GM15510 (cell line): ENCODE data around the gene NOS1AP.

ENCODE experiments used
- POLR2A ChIP-seq: IDR thresholded peaks from 3 replicates; pipeline ENCODE4 v1.6.1; 2011; ENCODE audit warnings: borderline replicate concordance; ENCODE audit not compliant: insufficient read length; ENCODE audit errors: extremely low read depth

NOS1AP gene

DNA sequence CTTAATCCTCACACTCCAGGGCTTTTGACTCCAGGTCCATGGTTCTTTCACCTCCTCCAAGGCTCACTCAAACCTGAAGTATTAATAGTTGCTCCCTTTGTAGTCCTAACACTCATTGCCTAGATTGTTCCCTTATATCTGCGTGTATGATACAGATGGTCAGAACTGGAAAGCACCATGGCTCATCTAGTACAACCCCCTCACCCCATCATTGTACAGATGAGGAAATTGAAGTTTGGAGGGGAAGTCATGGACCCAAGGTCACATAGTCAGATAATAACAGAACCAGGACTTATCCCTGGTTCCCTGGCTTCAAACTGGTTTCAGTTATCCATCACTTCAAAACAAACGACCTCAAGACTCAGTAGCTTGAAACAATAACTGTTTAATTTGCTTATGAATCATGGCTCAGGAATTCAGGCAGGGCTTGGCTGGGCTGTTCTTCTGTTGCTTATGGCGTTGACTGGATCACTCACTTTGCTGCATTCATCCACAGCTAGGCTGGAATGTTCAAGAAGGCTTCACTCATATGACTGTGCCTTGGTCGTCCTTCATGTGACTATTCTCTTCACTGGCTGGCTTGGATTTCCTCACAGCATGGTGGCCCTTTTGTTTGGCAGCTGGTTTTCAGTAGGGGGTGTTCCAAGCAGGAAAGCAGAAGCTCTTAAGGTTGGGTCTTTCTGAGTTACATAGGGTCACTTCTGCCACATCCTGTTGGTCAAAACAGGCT is 5.0 kb downstream of the NOS1AP start:
- no peak for TF ChIP-seq POLR2A

DNA sequence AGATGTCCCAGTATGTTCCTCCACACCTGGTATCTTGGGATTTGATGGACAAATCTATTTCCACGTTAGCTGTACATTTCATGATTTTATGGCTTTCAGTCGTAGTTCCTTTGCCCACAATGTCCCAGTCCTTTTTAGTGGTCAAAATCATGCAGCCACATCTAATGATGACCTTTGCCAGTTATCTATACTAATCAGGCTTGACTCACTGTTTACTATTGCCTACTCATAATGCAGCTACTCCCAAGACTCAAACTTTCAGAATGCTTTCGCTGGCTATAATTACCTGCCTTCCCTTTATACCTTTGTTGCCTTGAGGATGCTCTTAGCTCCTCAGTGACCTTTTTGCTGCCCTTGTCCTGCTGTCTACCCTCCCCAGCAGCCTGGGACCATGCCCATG is 6.4 kb downstream of the NOS1AP start:
- no peak for TF ChIP-seq POLR2A

DNA sequence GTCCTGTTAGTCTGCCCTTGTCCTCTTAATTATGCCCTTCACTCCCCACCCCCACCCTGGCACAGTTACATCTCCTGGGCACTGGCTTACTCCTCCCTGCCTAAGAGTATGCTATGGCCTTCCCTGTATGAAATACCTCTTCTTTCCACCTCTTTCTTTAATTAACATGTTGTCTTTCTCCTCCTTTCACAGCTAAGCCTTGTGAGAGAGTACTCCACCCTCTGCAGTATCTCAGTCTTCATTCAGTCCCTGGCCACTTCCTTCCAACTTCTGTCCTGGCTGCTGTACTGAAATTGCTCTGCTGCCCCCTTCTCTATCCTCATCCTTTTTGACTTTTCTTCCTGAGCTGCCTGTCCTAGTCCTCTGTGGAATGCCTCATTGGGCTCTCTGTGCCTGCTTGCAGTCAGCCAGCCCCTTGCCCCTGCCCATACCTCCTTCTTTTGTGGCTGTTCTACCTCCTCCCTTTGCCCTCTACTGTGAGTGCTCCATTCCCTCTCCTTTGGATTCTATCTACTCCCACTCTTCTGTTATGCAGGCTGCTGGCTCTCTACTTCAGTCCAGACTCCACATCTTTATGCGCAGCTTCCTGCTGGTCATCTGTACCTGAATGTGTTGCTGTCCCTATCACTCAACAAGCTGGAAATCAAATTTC is 8.3 kb downstream of the NOS1AP start:
- TF ChIP-seq POLR2A, result no peak

DNA sequence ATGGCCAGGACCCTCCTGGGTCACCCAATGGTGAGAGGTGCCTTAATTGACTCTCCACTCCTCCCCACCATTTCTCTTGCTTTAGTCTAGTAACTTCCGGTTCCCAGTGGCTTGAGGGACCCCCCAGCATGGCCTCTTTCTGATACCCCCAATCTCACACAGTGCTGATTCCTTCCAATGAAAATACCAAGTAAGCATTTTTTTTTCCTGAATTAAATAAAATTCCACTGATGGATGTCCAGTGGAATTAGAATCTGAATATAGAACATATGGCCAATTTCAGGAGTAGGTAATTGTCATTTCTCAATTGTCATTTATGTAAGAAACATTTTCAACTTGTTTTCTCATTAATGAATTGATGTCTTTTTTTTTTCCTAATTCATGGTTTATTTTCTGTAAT is 9.5 kb downstream of the NOS1AP start:
- TF ChIP-seq POLR2A, result no peak

DNA sequence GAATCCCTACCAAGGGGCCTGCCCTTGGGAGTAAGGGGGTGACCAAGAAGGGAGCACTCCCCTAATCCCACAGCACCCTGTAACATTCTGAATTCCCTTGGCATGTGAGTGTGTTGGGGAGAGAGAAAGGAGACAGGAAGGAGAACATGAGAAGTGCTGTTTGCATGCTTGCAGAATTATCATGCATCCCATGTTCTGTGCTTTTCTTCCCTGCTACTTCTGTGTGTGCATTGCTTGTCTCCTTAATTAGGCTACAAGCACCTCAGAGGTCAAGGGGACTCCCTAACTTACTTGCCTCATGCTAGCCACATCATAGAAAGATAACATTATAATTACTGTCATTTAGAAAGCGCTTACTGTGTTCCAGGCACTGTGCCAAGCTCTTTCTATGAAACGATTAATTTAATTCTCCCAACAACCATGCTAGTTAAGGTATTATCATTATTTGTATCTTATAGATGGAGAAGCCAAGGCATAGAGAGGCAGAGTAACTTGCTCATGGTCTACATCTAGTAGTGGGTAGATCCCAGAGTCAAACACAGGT is 11.1 kb downstream of the NOS1AP start:
- TF ChIP-seq POLR2A, result no peak

DNA sequence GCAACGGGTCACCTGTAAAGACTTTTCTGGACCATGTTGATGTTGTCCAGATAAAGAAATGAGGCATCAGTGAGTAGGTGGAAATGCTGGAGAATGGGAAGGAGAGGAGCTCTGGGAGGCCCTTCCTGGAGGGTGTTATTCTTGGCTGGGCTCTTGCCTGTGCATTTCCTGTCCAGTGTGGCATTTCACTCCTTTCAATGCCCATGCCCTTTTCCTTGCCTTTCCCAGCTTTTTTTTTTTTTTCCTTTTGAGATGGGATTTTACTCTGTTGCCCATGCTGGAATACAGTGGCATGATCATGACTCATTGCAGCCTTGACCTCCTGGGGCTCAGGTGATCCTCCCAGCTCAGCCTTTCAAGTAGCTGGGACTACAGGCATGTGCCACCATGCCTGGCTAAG is 11.8 kb downstream of the NOS1AP start:
- TF ChIP-seq POLR2A, result no peak

DNA sequence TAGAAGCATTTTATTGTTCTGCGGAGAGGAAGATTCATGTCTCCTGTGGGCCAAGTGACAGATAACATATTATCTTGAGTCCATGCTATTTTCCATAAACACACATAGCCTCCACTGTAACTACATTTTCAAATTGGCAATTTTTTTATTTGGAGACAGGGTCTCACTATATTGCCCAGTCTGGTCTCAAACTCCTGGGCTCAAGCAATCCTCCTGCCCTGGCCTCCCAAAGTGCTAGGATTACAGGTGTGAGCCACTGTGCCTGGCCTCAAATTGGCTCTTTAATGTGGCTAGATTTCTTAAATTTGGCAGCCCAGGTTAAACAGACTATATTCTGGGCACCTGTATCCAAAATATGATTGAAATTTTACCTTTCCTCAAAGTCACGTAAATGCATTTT is 13.8 kb downstream of the NOS1AP start:
- TF ChIP-seq POLR2A, result no peak

DNA sequence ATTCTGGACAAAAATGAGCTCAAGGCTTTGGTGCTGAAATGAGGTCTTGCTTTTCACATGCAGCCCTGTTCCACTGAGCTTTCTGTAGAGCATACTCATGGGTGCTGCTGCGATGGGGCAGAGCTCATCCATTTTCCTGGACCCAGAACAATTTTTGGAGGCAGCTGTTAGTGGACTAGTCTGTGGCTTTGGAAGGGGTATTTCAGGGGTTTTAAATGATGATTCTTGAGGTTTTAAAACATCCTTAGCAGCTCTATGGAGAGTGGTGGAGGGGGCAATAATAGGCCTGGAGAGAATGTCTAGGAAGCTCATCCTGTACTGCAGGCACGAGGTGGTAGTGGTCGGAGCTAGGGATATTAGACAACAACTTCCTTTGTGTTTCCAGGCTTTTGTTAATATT is 16.5 kb downstream of the NOS1AP start:
- no peak for TF ChIP-seq POLR2A

DNA sequence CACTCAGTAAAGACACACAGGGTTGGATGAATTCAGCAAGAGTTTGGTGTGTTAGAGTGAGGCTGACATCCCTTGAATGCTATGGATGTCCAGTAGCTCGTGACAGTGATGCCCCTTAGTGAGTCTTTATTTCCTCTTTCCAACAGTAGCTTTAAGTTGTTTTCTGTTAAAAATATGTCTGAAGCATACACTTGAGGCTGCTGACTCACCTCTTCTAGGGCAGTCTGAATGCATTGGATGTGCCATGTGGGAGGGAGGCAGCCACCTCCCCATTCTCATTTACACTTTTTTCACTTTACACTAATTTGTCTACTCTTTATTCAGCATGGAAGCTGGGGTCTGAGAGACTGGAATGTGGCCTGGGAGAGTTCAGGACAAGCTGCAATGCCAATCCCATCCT is 17.6 kb downstream of the NOS1AP start:
- no peak for TF ChIP-seq POLR2A

DNA sequence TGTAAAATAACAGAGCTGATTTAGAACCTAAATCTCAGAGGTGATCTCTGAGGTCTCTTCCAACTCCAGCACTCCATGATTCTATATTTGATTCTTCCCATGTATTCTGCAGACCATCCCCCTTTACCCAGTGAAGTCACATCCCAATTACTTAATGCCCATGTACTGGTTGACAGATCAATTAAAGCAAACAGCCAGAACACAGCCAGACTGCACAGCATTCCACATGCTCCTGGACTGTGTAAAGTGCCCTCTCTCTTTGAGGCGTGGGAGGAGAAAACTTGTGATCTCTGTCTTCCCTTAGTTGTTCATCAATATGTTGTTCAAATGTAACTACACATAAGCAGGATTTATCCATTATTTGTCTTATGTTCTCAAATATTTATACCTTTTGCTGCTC is 18.1 kb downstream of the NOS1AP start:
- no peak for TF ChIP-seq POLR2A

DNA sequence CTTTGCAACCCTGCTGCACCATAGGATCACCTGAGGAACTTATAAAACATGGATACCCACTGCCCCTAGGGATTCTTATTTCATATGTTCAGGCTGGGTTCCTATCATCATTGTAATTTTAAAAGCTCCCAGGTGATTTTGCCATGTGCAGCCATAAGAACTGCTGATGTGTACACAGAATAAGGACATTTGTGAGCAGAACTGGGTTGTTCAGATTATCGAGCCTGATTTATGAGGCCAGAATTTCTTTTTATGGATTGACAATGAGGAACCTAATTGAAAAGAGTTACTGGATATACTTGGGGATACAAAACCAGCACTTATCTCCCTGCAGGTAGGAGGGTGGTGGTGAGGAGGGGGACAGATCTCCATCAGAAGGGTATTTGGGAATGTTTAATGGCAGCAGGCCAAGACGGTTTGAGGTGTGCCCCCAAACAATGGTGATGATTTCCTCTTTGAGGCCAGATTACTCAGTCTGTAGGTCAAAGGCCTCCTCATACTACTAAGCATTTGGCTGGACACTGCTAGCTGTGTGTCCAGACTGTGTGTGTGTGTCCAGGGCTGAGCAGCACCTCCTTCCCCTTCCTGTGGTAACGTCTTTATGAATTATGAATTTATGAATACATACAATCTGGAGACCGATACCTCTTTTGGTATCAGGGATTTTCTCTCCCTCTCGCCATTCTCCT is 18.9 kb downstream of the NOS1AP start:
- no peak for TF ChIP-seq POLR2A

DNA sequence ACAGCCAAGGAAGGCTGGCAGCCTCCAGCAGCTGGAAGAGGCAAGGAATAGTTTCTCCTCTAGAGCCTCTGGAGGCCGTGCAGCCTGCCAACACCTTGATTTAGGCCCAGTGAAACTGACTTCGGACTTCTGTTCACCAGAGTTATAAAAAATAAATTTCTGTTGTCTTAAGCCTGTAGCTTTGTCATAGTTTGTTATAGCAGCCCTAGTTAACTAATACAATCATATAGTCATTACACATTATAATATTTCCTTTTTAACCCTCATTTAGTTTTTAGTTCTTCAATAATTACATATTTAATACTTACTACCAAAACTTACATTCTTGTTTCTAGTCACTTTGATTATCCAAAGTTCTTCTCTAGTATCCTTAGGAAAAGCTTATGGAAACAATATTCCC is 20.3 kb downstream of the NOS1AP start:
- TF ChIP-seq POLR2A, result no peak

DNA sequence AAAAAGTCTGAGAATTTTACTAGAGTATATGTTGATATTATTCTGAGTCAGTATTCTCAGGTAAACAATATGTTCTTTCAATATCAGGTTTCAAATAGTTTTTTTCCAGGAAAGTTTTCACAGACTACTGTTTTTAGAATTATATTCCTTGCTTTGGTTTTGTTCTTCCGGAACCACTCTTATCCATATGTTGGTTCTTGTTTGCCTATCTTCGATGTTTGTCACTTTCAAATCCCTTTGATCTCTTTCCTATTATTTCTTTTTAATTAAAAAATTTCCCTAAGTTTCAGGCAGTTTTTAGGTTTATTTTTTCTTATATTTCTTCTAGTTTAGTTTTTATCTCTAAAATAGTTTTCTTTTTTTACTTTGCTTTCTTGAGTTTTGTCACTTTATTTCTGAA is 20.9 kb downstream of the NOS1AP start:
- no peak for TF ChIP-seq POLR2A

DNA sequence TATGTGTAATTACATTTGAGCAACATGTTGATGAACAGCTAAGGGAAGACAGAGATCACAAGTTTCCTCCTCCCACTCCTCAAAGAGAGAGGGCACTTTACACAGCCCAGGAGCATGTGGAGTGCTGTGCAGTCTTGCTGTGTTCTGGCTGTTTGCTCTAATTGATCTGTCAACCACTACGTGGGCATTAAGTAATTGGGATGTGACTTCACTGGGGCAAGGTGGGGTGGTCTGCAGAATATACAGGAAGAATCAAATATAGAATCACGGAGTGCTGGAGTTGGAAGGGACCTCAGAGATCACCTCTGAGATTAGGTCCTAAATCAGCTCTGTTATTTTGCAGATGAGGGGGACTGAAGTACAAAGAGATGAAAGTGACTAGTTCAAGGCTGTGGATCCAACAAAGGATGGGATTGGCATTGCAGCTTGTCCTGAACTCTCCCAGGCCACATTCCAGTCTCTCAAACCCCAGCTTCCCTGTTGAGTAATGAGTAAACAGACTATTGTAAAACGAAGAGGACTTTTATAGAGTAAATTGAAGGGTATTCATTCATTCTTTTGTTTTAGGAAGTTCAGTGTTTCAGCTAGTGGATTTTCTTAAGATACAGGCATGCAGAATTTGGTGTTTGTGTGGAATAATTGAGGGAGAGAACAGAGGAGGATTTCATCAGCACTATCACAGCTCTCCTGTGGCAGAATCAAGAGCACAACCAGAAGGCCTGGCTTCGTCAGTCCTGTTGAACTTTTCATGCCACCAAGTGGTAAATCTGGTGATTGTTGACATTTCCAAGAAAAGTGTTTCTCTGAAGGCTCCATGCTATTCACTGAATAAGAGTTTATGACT is 22.4 kb downstream of the NOS1AP start:
- TF ChIP-seq POLR2A, result no peak

DNA sequence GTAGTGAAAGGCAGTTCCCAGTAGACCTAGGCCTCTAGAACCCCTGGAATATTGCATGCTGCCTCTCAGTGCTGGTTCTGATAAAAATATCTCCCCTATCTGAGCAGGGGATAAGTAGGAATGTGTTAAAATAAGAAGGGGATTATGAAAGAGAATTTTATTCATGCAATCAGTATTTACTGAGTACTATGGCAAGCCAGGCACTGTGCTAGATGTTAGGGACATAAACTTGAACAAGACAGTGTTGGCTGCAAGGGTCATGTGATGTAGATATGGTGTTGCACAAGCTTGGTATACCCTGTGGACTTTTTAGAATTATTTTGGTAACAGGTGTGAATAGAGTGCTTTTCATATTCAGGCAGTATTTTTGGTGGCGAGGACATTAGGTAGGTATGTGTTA is 23.6 kb downstream of the NOS1AP start:
- no peak for TF ChIP-seq POLR2A
